NCI-H510A treated with DMSO at 0.1 percent for 48 hours (cell line): ENCODE measurements around the gene HLA-E.
"Not testable (repeated sequence)": the region's sequence is repeated elsewhere in the genome, so short reads cannot be mapped to it uniquely, and the experiment has no call there.

ENCODE experiments used
- DNase-seq: peaks from one replicate; lab custom pipeline; 2025; lab: John Stamatoyannopoulos, UW

HLA-E gene

GRCh38 chr6:30489081-30490025 lies at the start of gene HLA-E:
Gene HLA-E, plus strand, starts transcription at chr6:30489509. Its CDS starts 23 bp downstream, at chr6:30489532.
- DNase-seq = peak; percentile 48

- no peak for DNase-seq
Measured at GRCh38 chr6:30441171-30441570, 48.1 kb upstream of the HLA-E start.

- no peak for DNase-seq
Measured at GRCh38 chr6:30443657-30444450, 45.5 kb upstream of the HLA-E start.

GRCh38 chr6:30444451-30444742 lies 44.9 kb upstream of the HLA-E start:
- no peak for DNase-seq

GRCh38 chr6:30446259-30446658 lies 43.0 kb upstream of the HLA-E start:
- DNase-seq = no peak

- DNase-seq = no peak
Measured at GRCh38 chr6:30447237-30447636, 42.1 kb upstream of the HLA-E start.

GRCh38 chr6:30450548-30450908 lies 38.8 kb upstream of the HLA-E start:
- DNase-seq = no peak

- DNase-seq = no peak
Measured at GRCh38 chr6:30450909-30451841, 38.1 kb upstream of the HLA-E start.

- DNase-seq = no peak
Measured at GRCh38 chr6:30452736-30453507, 36.4 kb upstream of the HLA-E start.

- DNase-seq = peak; percentile 4
Measured at GRCh38 chr6:30453508-30454116, 35.7 kb upstream of the HLA-E start.

- DNase-seq = no peak
Measured at GRCh38 chr6:30459145-30459544, 30.2 kb upstream of the HLA-E start.

- no peak for DNase-seq
Measured at GRCh38 chr6:30461055-30461454, 28.3 kb upstream of the HLA-E start.

- DNase-seq = no peak
Measured at GRCh38 chr6:30462482-30462881, 26.8 kb upstream of the HLA-E start.

GRCh38 chr6:30463242-30463641 lies 26.1 kb upstream of the HLA-E start:
- DNase-seq = no peak

- no peak for DNase-seq
Measured at GRCh38 chr6:30463651-30464618, 25.4 kb upstream of the HLA-E start.

- no peak for DNase-seq
Measured at GRCh38 chr6:30465595-30466306, 23.6 kb upstream of the HLA-E start.

GRCh38 chr6:30470968-30471367 lies 18.3 kb upstream of the HLA-E start:
- no peak for DNase-seq

GRCh38 chr6:30475116-30475515 lies 14.2 kb upstream of the HLA-E start:
- not testable (repeated sequence) for DNase-seq

GRCh38 chr6:30480536-30481156 lies 8.7 kb upstream of the HLA-E start:
- no peak for DNase-seq
